ENCODE data around the gene NLRC4.
"Not testable (repeated sequence)": the region's sequence is repeated elsewhere in the genome, so short reads cannot be mapped to it uniquely, and the experiment has no call there.

Gene NLRC4, protein sequence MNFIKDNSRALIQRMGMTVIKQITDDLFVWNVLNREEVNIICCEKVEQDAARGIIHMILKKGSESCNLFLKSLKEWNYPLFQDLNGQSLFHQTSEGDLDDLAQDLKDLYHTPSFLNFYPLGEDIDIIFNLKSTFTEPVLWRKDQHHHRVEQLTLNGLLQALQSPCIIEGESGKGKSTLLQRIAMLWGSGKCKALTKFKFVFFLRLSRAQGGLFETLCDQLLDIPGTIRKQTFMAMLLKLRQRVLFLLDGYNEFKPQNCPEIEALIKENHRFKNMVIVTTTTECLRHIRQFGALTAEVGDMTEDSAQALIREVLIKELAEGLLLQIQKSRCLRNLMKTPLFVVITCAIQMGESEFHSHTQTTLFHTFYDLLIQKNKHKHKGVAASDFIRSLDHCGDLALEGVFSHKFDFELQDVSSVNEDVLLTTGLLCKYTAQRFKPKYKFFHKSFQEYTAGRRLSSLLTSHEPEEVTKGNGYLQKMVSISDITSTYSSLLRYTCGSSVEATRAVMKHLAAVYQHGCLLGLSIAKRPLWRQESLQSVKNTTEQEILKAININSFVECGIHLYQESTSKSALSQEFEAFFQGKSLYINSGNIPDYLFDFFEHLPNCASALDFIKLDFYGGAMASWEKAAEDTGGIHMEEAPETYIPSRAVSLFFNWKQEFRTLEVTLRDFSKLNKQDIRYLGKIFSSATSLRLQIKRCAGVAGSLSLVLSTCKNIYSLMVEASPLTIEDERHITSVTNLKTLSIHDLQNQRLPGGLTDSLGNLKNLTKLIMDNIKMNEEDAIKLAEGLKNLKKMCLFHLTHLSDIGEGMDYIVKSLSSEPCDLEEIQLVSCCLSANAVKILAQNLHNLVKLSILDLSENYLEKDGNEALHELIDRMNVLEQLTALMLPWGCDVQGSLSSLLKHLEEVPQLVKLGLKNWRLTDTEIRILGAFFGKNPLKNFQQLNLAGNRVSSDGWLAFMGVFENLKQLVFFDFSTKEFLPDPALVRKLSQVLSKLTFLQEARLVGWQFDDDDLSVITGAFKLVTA

DNA sequence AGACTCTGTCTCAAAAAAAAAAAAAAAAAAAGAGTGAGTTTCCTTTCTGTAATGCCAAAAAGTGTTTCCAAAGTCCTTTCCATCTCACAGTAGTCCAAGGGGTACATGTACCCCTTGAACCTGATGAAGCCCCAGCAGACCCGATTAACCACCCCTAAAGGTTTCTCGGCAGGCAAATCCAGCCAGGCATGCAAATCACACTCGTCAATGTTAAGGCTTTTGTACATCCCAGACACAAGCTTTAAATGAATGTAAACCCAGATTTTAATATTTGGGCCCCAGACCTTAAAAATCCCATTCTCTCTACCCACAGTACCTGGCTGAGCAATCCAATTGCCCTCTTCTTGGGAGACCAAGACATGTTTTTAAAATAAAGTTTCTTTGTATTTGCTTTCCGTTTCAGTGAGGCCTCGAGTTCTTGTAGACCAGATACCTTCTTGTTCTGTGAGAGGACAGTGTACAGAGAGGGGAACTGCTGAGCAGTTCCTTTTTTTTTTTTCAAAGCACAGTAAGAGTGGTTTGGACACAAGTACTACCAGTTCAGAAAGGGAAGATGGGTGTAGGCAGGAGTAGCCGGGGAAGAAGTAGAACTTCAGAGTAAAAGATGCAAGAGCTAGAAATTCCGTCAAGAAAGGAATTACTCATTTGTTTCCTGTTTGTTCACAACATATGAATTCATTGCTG, at the start of gene NLRC4:
Gene NLRC4 (minus strand): TSS at position 465 of the 684 bp plus-strand sequence. CDS start 8,111 bp downstream, outside the sequence.
- TF ChIP-seq, protein P1, sequence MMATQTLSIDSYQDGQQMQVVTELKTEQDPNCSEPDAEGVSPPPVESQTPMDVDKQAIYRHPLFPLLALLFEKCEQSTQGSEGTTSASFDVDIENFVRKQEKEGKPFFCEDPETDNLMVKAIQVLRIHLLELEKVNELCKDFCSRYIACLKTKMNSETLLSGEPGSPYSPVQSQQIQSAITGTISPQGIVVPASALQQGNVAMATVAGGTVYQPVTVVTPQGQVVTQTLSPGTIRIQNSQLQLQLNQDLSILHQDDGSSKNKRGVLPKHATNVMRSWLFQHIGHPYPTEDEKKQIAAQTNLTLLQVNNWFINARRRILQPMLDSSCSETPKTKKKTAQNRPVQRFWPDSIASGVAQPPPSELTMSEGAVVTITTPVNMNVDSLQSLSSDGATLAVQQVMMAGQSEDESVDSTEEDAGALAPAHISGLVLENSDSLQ (IDR thresholded peaks at IDR 0.05): no peak
- no peak for TF ChIP-seq ZNF384 (IDR thresholded peaks at IDR 0.05)
- TF ChIP-seq ARNT (IDR thresholded peaks at IDR 0.05): no peak
- no peak for TF ChIP-seq SP1 (IDR thresholded peaks at IDR 0.05)
- no peak for TF ChIP-seq BHLHE40 (IDR thresholded peaks at IDR 0.05; ENCODE audit: borderline replicate concordance)
- no peak for TF ChIP-seq FOXA1 (IDR thresholded peaks at IDR 0.05)
- no peak for TF ChIP-seq L3MBTL2 (conservative IDR thresholded peaks at IDR 0.05)
- no peak for TF ChIP-seq LEF1 (IDR thresholded peaks at IDR 0.05; ENCODE audit: borderline replicate concordance)
- TF ChIP-seq HDGF (IDR thresholded peaks at IDR 0.05; ENCODE audit: borderline replicate concordance): no peak
- no peak for TF ChIP-seq NFRKB (IDR thresholded peaks at IDR 0.05)
- TF ChIP-seq FOXM1 (IDR thresholded peaks at IDR 0.05; ENCODE audit: borderline replicate concordance): no peak
- TF ChIP-seq ELF4 (IDR thresholded peaks at IDR 0.05): no peak
- TF ChIP-seq CTBP1 (IDR thresholded peaks at IDR 0.05; ENCODE audit: borderline replicate concordance): no peak
- TF ChIP-seq SUZ12 (IDR thresholded peaks at IDR 0.05): no peak
- POLR2A ChIA-PET: no interaction called here
- DNase-seq (ENCODE audit: extremely low spot score): no peak
- CTCF ChIA-PET: interaction anchor here (0.6 kb wide), 1 partner anchor 74 kb away, joined by 4 read pairs; no protein-coding TSS in a partner anchor

GRCh38 chr2:32310577-32310976, 45.9 kb upstream of the NLRC4 start:
- DNase-seq (ENCODE audit: extremely low spot score): no peak

DNA sequence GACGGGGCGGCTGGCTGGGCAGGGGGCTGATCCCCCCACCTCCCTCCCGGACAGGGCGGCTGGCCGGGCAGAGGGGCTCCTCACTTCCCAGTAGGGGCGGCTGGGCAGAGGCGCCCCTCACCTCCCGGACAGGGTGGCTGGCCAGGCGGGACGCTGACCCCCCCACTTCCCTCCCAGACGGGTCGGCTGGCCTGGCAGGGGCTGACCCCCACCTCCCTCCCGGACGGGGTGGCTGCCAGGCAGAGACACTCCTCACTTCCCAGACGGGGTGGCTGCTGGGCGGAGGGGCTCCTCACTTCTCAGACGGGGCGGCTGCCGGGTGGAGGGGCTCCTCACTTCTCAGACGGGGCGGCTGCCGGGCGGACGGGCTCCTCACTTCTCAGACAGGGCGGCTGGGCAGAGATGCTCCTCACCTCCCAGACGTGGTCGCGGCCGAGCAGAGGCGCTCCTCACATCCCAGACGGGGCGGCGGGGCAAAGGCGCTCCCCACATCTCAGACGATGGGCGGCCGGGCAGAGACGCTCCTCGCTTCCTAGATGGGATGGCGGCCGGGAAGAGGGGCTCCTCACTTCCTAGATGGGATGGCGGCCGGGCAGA, 29.4 kb upstream of the NLRC4 start:
- DNase-seq (ENCODE audit: extremely low spot score); CTCF ChIA-PET; POLR2A ChIA-PET: not testable (repeated sequence)

More at GRCh38 chr2:32310577-32310976, 45.9 kb upstream of the NLRC4 start:
- ChIA-PET CTCF (no interaction called here), POLR2A (no interaction called here)
- TF ChIP-seq BHLHE40 (IDR thresholded peaks at IDR 0.05; ENCODE audit: borderline replicate concordance) (no peak), SUZ12 (IDR thresholded peaks at IDR 0.05) (no peak), L3MBTL2 (conservative IDR thresholded peaks at IDR 0.05) (no peak), FOXA1 (IDR thresholded peaks at IDR 0.05) (no peak)

- DNase-seq (ENCODE audit: extremely low spot score); POLR2A ChIA-PET; CTCF ChIA-PET: not testable (repeated sequence)
Measured at GRCh38 chr2:32293493-32293892, 28.8 kb upstream of the NLRC4 start.

DNA sequence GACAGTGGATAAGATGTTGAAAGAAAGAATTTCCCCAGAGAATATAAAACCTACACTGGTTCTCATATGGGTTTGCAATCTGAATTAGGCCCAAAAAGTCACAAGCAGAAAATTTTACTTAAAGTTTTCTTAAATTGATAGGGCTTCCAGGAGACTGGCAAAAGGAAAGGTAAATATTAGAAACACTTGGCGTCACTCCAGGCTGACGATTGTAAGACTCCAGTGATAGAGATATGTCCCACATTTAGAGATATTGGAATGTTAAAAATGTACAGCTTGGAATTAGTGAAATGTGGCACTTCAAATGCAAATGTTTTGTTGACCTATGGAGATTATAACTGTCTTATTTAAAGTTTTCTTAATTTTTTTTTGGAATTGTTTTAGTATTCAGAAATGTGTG, 27.1 kb upstream of the NLRC4 start:
- CTCF ChIA-PET: no interaction called here
- DNase-seq (ENCODE audit: extremely low spot score): no peak
- TF ChIP-seq L3MBTL2 (conservative IDR thresholded peaks at IDR 0.05): no peak
- no peak for TF ChIP-seq ELF4 (IDR thresholded peaks at IDR 0.05)
- no peak for TF ChIP-seq SUZ12 (IDR thresholded peaks at IDR 0.05)
- TF ChIP-seq ARNT (IDR thresholded peaks at IDR 0.05): no peak
- TF ChIP-seq TARDBP (IDR thresholded peaks at IDR 0.05): no peak
- TF ChIP-seq FOXA1 (IDR thresholded peaks at IDR 0.05): no peak
- POLR2A ChIA-PET: no interaction called here

- ChIA-PET CTCF (no interaction called here), POLR2A (interaction anchor here (0.8 to 1.2 kb wide), 2 partner anchors 12 to 445 kb away, joined by 3 to 5 read pairs; partner anchors contain the start of gene YIPF4)
- no peak for DNase-seq (ENCODE audit: extremely low spot score)
- TF ChIP-seq TARDBP (IDR thresholded peaks at IDR 0.05): no peak
- no peak for TF ChIP-seq SUZ12 (IDR thresholded peaks at IDR 0.05)
- TF ChIP-seq NFRKB (IDR thresholded peaks at IDR 0.05): no peak
- TF ChIP-seq, protein P1 (IDR thresholded peaks at IDR 0.05): no peak
- no peak for TF ChIP-seq LEF1 (IDR thresholded peaks at IDR 0.05; ENCODE audit: borderline replicate concordance)
- no peak for TF ChIP-seq ELF4 (IDR thresholded peaks at IDR 0.05)
- no peak for TF ChIP-seq ARNT (IDR thresholded peaks at IDR 0.05)
- no peak for TF ChIP-seq BHLHE40 (IDR thresholded peaks at IDR 0.05; ENCODE audit: borderline replicate concordance)
- no peak for TF ChIP-seq HDGF (IDR thresholded peaks at IDR 0.05; ENCODE audit: borderline replicate concordance)
- no peak for TF ChIP-seq L3MBTL2 (conservative IDR thresholded peaks at IDR 0.05)
- TF ChIP-seq FOXK2 (IDR thresholded peaks at IDR 0.05): no peak
- no peak for TF ChIP-seq FOXA1 (IDR thresholded peaks at IDR 0.05)
- TF ChIP-seq SP1 (IDR thresholded peaks at IDR 0.05): no peak
- TF ChIP-seq ZNF384 (IDR thresholded peaks at IDR 0.05): no peak
- no peak for TF ChIP-seq FOXM1 (IDR thresholded peaks at IDR 0.05; ENCODE audit: borderline replicate concordance)
- no peak for TF ChIP-seq CTBP1 (IDR thresholded peaks at IDR 0.05; ENCODE audit: borderline replicate concordance)
Measured at GRCh38 chr2:32290000-32290339, 25.3 kb upstream of the NLRC4 start.
